ENCODE results near the gene SMAD6. TPM values are rescaled to one million over a fixed set of nuclear protein-coding genes. Genes with fewer than 3 reads are reported as not detected.

The SMAD6 gene
- total RNA-seq, 6 experiments from 2014 or later: 10.2 to 18.1 (median 16.4) TPM

DNA sequence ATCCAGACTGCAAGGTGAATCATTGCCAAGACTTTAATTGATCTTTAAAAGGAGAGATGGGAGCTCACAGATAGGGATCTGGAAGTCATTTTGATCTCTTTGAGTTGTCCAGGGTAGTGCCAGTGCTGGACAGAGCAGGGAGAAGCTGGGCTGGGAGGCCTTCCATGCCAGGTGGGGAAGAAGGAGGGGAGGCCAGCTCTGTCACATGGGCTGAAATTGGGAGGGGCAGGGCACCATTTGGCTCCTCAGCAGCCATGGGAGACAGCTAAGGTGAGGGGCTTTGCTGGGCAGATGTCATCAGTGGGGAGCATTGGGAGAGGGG, 23.4 kb downstream of the SMAD6 start:
- Mint-ChIP-seq H3K27me3 (ENCODE audit: insufficient read depth) (peaks cover 4% of the 10 kb centered on the region), H3K4me1 (ENCODE audit: low read depth) (peaks cover 68% of the 10 kb centered on the region), H3K9me3 (no peaks in the 10 kb centered on the region), H3K36me3 (ENCODE audit: low read depth) (peaks cover 39% of the 10 kb centered on the region), H3K27ac (no peak overlapping the region; the same call in 1 of the 2 replicates), H3K4me3 (no peak overlapping the region)
- TF ChIP-seq, protein P1, sequence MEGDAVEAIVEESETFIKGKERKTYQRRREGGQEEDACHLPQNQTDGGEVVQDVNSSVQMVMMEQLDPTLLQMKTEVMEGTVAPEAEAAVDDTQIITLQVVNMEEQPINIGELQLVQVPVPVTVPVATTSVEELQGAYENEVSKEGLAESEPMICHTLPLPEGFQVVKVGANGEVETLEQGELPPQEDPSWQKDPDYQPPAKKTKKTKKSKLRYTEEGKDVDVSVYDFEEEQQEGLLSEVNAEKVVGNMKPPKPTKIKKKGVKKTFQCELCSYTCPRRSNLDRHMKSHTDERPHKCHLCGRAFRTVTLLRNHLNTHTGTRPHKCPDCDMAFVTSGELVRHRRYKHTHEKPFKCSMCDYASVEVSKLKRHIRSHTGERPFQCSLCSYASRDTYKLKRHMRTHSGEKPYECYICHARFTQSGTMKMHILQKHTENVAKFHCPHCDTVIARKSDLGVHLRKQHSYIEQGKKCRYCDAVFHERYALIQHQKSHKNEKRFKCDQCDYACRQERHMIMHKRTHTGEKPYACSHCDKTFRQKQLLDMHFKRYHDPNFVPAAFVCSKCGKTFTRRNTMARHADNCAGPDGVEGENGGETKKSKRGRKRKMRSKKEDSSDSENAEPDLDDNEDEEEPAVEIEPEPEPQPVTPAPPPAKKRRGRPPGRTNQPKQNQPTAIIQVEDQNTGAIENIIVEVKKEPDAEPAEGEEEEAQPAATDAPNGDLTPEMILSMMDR (IDR thresholded peaks at IDR 0.05): no peak
- no peak for DNase-seq

DNA sequence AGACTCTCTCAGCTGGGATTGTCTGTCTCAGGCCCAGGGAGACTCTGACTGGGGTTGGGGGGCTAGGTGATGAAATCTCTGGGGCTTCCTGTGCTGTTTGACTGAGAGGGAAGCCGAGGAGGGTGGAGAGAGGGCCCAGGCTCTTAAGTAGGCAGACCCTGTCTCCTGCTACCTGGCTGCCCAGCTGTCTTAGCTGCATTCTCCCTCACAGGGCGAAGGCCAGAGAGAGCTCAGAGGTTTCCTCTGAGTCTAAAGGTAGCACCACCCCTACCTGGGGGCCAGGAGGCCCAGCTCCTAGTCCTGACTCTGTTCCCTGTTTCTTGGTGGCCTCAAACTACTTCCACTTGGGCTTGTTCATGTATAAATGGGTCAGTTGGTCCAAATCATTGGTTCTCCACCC, 24.4 kb downstream of the SMAD6 start:
- H3K36me3 Mint-ChIP-seq (ENCODE audit: low read depth): peaks cover 32% of the 10 kb centered on the region
- no peak for DNase-seq
- no peak overlapping the region for H3K27ac Mint-ChIP-seq
- H3K4me3 Mint-ChIP-seq: no peak overlapping the region
- TF ChIP-seq, protein P1 (IDR thresholded peaks at IDR 0.05): no peak
- H3K27me3 Mint-ChIP-seq (ENCODE audit: insufficient read depth): peaks cover 4% of the 10 kb centered on the region
- peaks cover 66% of the 10 kb centered on the region for H3K4me1 Mint-ChIP-seq (ENCODE audit: low read depth)
- H3K9me3 Mint-ChIP-seq: no peaks in the 10 kb centered on the region

DNA sequence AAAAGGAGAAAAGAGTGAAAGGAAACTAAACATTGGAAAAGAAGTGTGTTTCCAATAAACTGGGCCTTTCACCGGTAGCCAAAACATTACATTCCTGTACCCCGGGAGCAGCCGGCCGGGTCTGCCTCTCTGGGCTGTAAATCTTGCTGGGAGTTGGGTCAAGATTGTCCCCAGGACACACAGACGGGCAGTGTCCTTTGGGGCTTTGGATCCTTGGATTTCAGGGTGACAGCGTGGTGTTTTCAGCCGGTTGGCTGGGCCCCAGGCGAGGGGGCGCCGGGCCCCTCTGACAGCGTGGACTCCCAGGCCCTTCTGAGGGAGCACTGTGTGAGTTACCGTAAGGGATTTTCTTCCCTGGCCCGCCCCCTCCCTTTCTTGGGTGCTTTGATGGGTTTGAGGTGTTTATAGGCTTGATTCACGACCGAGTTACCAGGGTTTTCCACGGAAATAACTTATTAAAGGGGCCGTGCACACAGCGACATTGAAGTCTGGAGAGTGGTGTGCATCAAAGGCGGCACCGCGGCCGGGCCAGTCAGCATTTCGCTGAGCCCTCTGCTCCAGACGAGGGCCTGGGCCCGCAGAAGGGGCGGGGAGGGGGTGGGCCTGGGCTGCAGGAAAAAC, 27.4 kb downstream of the SMAD6 start:
- H3K9me3 Mint-ChIP-seq: no peaks in the 10 kb centered on the region
- peaks cover 64% of the 10 kb centered on the region for H3K4me1 Mint-ChIP-seq (ENCODE audit: low read depth)
- TF ChIP-seq, protein P1 (IDR thresholded peaks at IDR 0.05): no peak
- H3K4me3 Mint-ChIP-seq: peak overlapping the region; percentile 69
- peaks cover 19% of the 10 kb centered on the region for H3K36me3 Mint-ChIP-seq (ENCODE audit: low read depth)
- peak overlapping the region; percentile 92 for H3K27ac Mint-ChIP-seq
- H3K27me3 Mint-ChIP-seq (ENCODE audit: insufficient read depth): no peaks in the 10 kb centered on the region; the same call in 1 of the 2 replicates
- peak; percentile 43 for DNase-seq

DNA sequence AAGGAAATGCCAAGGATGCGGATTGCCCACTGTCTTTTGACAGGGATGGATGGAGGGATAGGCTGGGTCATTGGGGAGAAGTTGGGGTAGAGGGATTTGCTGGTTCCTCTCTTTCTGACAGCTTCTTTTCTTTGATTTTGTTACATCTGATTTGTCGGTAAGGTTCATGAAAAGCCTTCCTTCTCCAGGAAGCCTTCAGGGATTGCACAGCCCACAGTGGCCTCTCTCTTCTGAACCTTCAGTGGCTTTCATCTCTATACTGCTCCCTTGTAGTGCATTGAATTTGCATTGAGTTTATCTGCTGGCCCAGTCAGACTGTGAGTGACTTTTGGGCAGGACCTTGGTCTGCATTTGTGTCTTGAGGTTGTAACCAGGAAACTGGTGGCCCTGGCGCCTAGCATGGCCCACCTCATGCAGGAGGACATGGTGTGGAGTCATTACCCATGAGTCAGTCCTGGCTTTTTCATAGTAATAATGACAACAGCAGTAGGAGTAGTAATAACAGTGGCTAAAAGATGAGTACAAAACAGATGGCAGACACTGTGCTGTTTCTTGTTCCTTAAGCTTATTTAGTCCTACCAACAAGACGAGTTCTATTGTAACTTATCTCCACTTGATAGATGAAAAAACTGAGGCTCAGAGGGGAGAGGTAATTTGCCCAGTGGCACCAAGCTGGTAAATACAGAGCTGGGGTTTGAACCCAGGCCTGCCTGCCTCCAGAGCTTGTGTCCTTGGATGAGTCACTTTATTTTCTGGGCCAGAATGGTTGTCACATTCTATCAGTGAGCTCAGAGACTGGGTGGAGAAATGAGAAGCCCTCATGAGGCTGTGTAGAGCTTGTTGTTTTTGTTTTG, 28.4 kb downstream of the SMAD6 start:
- H3K27ac Mint-ChIP-seq: peak overlapping the region; percentile 92
- DNase-seq: peak; percentile 73
- H3K4me1 Mint-ChIP-seq (ENCODE audit: low read depth): peaks cover 59% of the 10 kb centered on the region
- no peaks in the 10 kb centered on the region for H3K9me3 Mint-ChIP-seq
- peak overlapping the region; percentile 69 for H3K4me3 Mint-ChIP-seq
- peaks cover 16% of the 10 kb centered on the region for H3K36me3 Mint-ChIP-seq (ENCODE audit: low read depth)
- peaks cover 1% of the 10 kb centered on the region; the same call in 1 of the 2 replicates for H3K27me3 Mint-ChIP-seq (ENCODE audit: insufficient read depth)
- TF ChIP-seq, protein P1 (IDR thresholded peaks at IDR 0.05): no peak

DNA sequence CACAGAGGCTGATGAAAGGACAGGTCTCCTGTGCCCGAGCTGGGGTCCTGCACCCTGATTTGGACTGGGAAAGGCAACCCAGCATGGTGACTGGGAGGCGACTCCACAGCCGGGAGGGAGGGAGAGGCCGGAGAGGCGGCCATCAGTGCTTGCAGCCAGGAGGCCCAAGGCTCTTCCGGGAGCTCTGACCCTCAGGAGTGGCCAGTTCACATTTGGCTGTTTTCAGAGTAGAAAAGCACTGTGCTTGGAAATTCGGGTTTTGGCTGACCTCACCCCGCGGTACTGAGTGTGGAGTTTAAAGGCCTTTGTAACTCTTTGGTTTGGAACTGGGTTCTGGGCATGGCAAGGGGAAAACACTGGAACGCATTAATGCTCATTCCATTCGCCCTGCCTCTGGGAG, 31.9 kb downstream of the SMAD6 start:
- Mint-ChIP-seq H3K9me3 (no peaks in the 10 kb centered on the region), H3K4me1 (ENCODE audit: low read depth) (peaks cover 57% of the 10 kb centered on the region), H3K36me3 (ENCODE audit: low read depth) (0 out of 2 replicates have a peak, but pooled peaks cover 5% of the 10 kb centered on the region), H3K27me3 (ENCODE audit: insufficient read depth) (peaks cover 3% of the 10 kb centered on the region; the same call in 1 of the 2 replicates), H3K27ac (0 out of 2 replicates have a peak overlapping the region, but pooled peaks have one; percentile 19), H3K4me3 (no peak overlapping the region)
- DNase-seq: no peak
- TF ChIP-seq, protein P1 (IDR thresholded peaks at IDR 0.05): no peak
